T-helper 1 cell treated with Interleukin-12 subunit alpha and Interleukin-12 subunit beta and Interleukin-4 antibody, amounts not matched to agents 30 ng/mL and 1 ng/mL, for 36 hours (primary cell): ENCODE results near the gene CLMP. TPM values are rescaled to one million over a fixed set of nuclear protein-coding genes. Genes with fewer than 3 reads are reported as not detected.

Experiments
- intact Hi-C: fragments of 100-400 bp; cut with micrococcal nuclease; formaldehyde crosslinking; loops from one replicate; pipeline ENCODE4 v1.15.1; 2024
- total RNA-seq: library from RNA; stranded (reverse); gene quantifications from 2 replicates; pipeline ENCODE4 v1.2.3, GENCODE V29; 2022

The CLMP gene
- total RNA-seq, 1 donor from 2014 or later = 0.91 TPM

- intact Hi-C loops = loop anchor here (5.0 kb wide), 1 partner anchor 213 kb away; no protein-coding TSS in a partner anchor
Measured at GRCh38 chr11:123033895-123034294, 161.2 kb downstream of the CLMP start.

- intact Hi-C loops = loop anchor here (5.0 kb wide), 1 partner anchor 217 kb away; no protein-coding TSS in a partner anchor
Measured at GRCh38 chr11:123030517-123030916, 164.5 kb downstream of the CLMP start.

- intact Hi-C loops = loop anchor here (5.0 kb wide), 2 partner anchors 139 to 389 kb away; partner anchors contain the start of gene JHY
Measured at GRCh38 chr11:123020968-123021367, 174.1 kb downstream of the CLMP start.

Other genes with a start within 250 kb of the CLMP start
- not detected in 2 replicates for gene BSX, start 213.4 kb downstream of the CLMP start, total RNA-seq
- gene HSPA8, start 133.1 kb downstream of the CLMP start, total RNA-seq = 2,429 and 2,453 TPM in 2 replicates
- 132 and 137 TPM in 2 replicates for gene GRAMD1B, start 235.0 kb upstream of the CLMP start, total RNA-seq